Pancreas (tissue), 10 donors: ENCODE measurements around the gene NUP50. TPM values are rescaled to one million over a fixed set of nuclear protein-coding genes. Genes with fewer than 3 reads are reported as not detected.
A peak's percentile ranks its signal among the peaks of the same experiment; 100 is the strongest.

ENCODE experiments used
- ATAC-seq, 4 donors: fragments of 200-7000 bp; cut with Tn5 transposase; one replicate each; pipeline versions ENCODE4 v1.8.0 to v1.9.1; 2020; ENCODE audit warnings: mild to moderate bottlenecking in 4 of 4, moderate library complexity in 4 of 4
- DNase-seq, 6 donors: peaks; one replicate each; pipeline ENCODE4 v3.0.0-alpha.2; 2020
- FAIRE-seq: peaks from 2 replicates; lab custom pipeline; 2012; peaks lifted over from hg19 to GRCh38; lab: Jason Lieb, UNC
- H3K27ac ChIP-seq, 4 donors: fragments of 200-600 bp; sonication (generic); 1 replicate in 3 of 4; 2 replicates in 1 of 4; pipeline versions ENCODE4 v1.5.0 to v1.8.0; 2020
- H3K27me3 ChIP-seq, 4 donors: fragments of 200-600 bp; one replicate each; pipeline ENCODE4 v1.8.0; 2021
- H3K36me3 ChIP-seq, 3 donors: fragments of 200-600 bp; sonication (generic) in 1 of 3; one replicate each; pipeline versions ENCODE4 v1.5.0 to v1.8.0; 2020 to 2021
- H3K4me1 ChIP-seq, 3 donors: fragments of 200-600 bp; one replicate each; pipeline ENCODE4 v1.8.0; 2021
- H3K4me3 ChIP-seq, 4 donors: fragments of 200-600 bp; sonication (generic) in 2 of 4; one replicate each; pipeline versions ENCODE4 v1.5.0 to v1.8.0; 2020 to 2021
- H3K9me3 ChIP-seq, 4 donors: fragments of 200-600 bp; one replicate each; pipeline ENCODE4 v1.8.0; 2021
- CTCF ChIP-seq, 4 donors: fragments of 200-600 bp; sonication (generic) in 3 of 4; IDR thresholded peaks; one replicate each; pipeline versions ENCODE4 v1.5.0 to v1.8.0; 2021; ENCODE audit warnings: antibody characterized with exemption in 4 of 4
- WGBS, 2 donors: extraction: QIAGEN DNeasy Blood & Tissue Kit; methylation state at CpG; one replicate each; pipeline ENCODE4 v1.1.7; 2013; 5-methylcytosine and 5-hydroxymethylcytosine counted together
- intact Hi-C, 3 donors: fragments of 100-400 bp; cut with DNase I; formaldehyde crosslinking; loops; one replicate each; pipeline versions ENCODE4 v1.11.1 to v1.14.2; 2022
- polyA plus RNA-seq, 2 donors: library from polyadenylated mRNA; stranded (reverse); fragments of 200-250 nt; gene quantifications; one replicate each; pipeline ENCODE4 v1.2.3, GENCODE V29; 2013
- total RNA-seq, 6 donors: library from RNA; stranded (reverse); fragmentation: NEBNext Ultra II Directional in 4 of 6; extraction: Animal tissue kit (Norgen Biotek cat#: 25700) in 4 of 6; gene quantifications; one replicate each; pipeline versions ENCODE4 v1.2.1 to v1.2.4, GENCODE V29; 2021 to 2023
- donor health status: healthy with polysubstance abuse.
- donor health status: DM: no; HTN: no; CAD: no; lungs with moderate emphysema.
- donor health status: DM: no; HTN: no; CAD: no.
- donor health status: control.
- donor health status: control.
- donor health status: Bipolar disorder and iron deficiency.
- donor health status: DM: yes; HTN: yes; CAD: no.
- donor health status: DM: no; HTN: no; CAD: no.
- donor health status: DM: no; HTN: no; CAD: no.
- donor health status: DM: yes; HTN: yes; CAD: no.

NUP50 gene
- total and polyA plus RNA-seq, 8 donors, result 11.8 to 35.2 (median 27.5) TPM

- peaks cover 9 to 14% (median 11%) of the 10 kb centered on the region in 3 donors for H3K4me1 ChIP-seq
- no peaks in the 10 kb centered on the region for H3K36me3 ChIP-seq
- 84% methylated on average over 9 of the region's 9 CpGs for WGBS, 2 donors
- H3K9me3 ChIP-seq, result no peaks in the 10 kb centered on the region
- no peak for TF ChIP-seq CTCF (IDR thresholded peaks at IDR 0.05)
- no peak overlapping the region for H3K27ac ChIP-seq
- no peak for DNase-seq
- intact Hi-C loops, result no loop called here
- no peaks in the 10 kb centered on the region for H3K27me3 ChIP-seq
- no peak for FAIRE-seq
- no peak overlapping the region for H3K4me3 ChIP-seq
- no peak for ATAC-seq
These were observed 8.5 kb upstream of the NUP50 start for GRCh38 chr22:45155050-45155840.

- Histone ChIP-seq H3K27ac (peak overlapping the region in 2 of 4 donors; percentile 74 to 76), H3K4me1 (peaks cover 9 to 24% (median 15%) of the 10 kb centered on the region in 3 donors), H3K4me3 (no peak overlapping the region), H3K27me3 (no peaks in the 10 kb centered on the region), H3K36me3 (no peaks in the 10 kb centered on the region), H3K9me3 (no peaks in the 10 kb centered on the region)
- intact Hi-C loops, result no loop called here
- TF ChIP-seq CTCF (IDR thresholded peaks at IDR 0.05), result no peak
- ATAC-seq (no peak), DNase-seq (no peak), FAIRE-seq (no peak)
- WGBS, 2 donors, result 79 to 80% methylated on average over 3 of the region's 3 CpGs
These were observed 5.8 kb upstream of the NUP50 start for GRCh38 chr22:45157907-45158306.

GRCh38 chr22:45159652-45160462 lies 3.9 kb upstream of the NUP50 start:
- Histone ChIP-seq H3K4me1 (peaks cover 9 to 24% (median 15%) of the 10 kb centered on the region in 3 donors), H3K27me3 (no peaks in the 10 kb centered on the region), H3K36me3 (no peaks in the 10 kb centered on the region), H3K4me3 (no peak overlapping the region), H3K27ac (peak overlapping the region; percentile 41 to 76 (median 63)), H3K9me3 (no peaks in the 10 kb centered on the region)
- ATAC-seq (peak in 3 of 4 donors; percentile 19 to 34 (median 28)), FAIRE-seq (no peak), DNase-seq (peak in 2 of 6 donors; percentile 25 to 34)
- intact Hi-C loops, result no loop called here
- peak in 1 of 4 donors; percentile 20 for TF ChIP-seq CTCF (IDR thresholded peaks at IDR 0.05)
- WGBS, 2 donors, result 23 to 33% methylated on average over 5 of the region's 5 CpGs

GRCh38 chr22:45162531-45162930 lies 1.2 kb upstream of the NUP50 start:
- intact Hi-C loops, result no loop called here
- 78 to 84% methylated on average over 19 of the region's 19 CpGs for WGBS, 2 donors
- Histone ChIP-seq H3K36me3 (no peaks in the 10 kb centered on the region), H3K27me3 (no peaks in the 10 kb centered on the region), H3K27ac (no peak overlapping the region), H3K9me3 (no peaks in the 10 kb centered on the region), H3K4me3 (peak overlapping the region in 3 of 4 donors; percentile 62 to 94 (median 88)), H3K4me1 (peaks cover 9 to 32% (median 25%) of the 10 kb centered on the region in 3 donors)
- FAIRE-seq, result no peak
- no peak for ATAC-seq
- DNase-seq, result no peak
- no peak for TF ChIP-seq CTCF (IDR thresholded peaks at IDR 0.05)
